HG03565 (cell line): ENCODE data around the gene DGAT2.
A peak's percentile ranks its signal among the peaks of the same experiment; 100 is the strongest.

Experiments
- ATAC-seq: cut with Tn5 transposase; IDR thresholded peaks from one replicate; pipeline ENCODE4 v1.9.1; 2021; ENCODE audit warnings: mild to moderate bottlenecking, moderate library complexity; ENCODE audit not compliant: unreplicated experiment

Gene DGAT2

DNA sequence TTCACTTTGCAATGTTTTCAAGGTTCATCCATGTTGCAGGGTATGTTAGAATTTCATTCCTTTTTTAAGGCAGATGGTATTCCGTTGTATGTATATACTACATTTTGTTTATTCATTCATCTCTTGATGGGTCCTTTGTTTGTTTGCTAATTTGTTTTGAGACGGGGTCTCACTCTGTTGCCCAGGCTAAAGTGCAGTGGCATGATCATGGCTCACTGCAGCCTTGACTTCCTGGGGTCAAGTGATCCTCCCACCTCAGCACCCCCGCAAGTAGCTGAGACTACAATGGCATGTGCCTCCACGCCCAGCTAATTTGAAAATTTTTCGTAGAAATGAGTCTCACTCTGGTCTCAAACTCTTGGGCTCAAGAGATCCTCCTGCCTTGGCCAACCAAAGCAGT lies 52.6 kb downstream of the DGAT2 start:
- ATAC-seq: no peak

DNA sequence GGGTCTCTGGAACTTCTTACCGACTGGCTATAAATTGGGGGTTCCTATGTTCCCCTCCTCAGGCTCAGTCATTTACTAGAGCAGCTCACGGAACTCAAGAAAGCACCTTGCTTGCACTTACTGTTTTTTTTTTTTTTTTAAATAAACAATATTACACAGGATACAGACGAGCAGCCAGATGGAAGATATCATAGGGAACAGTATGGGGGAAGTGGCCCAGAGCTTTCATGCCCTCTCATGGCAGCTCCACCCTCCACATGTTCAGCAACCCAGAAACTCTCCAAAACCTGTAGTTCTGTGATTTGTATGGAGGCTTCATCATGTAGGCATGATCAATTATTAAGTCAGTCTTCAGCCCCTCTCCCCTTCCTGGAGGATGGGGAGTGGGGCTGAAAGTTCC lies 54.0 kb downstream of the DGAT2 start:
- ATAC-seq: no peak

DNA sequence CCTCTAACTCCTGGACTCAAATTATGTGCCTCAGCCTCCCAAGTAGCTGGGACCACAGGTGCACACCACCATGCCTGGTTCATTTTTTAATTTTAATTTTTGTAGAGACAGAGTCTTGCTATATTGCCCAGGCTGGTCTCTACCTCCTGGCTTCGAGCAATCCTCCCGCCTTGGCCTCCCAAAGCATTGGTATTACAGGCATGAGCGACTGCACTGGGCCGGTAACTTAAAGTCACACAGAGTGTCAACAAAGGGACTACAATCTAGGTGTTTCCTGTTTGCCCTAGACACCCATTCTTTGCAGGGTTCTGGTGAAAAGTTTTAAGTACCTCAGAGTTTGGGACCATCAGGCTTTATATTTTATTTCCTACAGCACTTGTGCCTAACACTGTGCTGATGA lies 54.8 kb downstream of the DGAT2 start:
- no peak for ATAC-seq

DNA sequence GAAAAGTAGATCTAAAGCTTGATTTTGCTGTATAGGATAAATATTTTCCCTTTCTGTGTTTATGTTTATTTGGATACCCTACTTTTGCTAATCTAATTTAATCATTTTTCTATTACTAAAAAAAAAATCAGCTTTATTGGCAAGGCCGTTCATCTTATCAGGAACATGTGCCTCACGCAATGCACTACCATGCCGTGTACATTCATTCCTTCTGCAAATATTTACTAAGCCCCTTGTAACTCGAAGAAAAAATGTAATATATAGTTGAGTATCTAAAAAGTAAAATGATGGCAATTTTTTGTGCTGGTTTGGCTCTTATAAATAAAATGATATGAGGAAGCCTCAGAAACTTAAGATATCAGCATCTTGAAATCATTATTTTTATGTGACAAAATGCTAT lies 55.4 kb downstream of the DGAT2 start:
- ATAC-seq: peak; percentile 7

DNA sequence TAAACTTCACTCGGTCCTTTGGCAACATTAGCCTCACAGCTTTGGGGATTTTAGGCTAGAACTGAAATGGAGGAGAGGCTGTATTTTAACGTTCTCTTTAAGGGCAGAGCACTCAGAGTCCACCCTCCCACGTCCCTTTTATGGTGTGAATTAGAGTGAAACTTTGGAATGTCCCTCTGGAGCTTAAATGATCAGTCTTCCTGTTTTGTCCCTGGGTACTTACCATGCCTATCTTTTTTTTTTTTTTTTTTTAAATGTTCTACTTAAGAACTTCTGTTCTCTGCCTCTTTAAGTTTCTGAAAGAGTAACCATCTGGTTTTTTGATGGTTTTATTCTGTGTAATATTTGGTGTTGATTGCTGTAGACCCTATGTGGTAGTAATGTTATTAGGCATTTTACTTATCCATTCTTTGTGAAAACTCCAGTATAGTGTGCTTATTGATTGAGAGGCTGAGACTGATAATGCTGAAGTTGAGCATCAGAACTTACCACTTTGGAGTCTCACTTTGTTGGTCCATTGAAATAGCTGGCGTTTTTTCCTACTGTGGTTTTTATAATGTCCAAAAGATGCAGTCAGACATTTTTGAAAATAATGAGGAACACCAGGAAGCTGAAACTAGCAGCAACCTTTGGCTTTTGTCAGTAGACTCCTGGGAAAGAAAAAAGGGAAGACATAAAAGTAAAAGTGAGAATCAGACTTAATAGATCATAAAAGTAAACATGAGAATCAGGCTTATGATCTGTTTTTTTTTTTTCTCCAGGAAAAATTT lies 58.1 kb downstream of the DGAT2 start:
- ATAC-seq: no peak

DNA sequence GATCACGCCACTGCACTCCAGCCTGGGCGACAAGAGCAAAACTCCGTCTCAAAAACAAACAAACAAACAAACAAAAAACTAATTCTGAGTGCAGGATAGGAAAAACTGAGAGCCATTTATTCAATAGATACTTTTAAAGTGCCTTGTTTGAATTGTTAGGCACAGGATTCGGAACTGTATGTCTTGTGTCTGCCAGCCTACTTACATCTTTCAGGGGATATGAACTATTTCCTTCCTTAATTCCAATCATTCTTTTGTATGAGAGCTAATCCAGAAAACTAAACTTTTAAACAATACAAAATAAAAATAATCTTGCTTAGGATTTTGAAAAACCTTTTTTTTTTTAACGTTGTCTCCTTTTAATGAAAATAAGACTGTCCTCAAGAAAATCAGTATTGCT lies 59.0 kb downstream of the DGAT2 start:
- ATAC-seq: no peak

DNA sequence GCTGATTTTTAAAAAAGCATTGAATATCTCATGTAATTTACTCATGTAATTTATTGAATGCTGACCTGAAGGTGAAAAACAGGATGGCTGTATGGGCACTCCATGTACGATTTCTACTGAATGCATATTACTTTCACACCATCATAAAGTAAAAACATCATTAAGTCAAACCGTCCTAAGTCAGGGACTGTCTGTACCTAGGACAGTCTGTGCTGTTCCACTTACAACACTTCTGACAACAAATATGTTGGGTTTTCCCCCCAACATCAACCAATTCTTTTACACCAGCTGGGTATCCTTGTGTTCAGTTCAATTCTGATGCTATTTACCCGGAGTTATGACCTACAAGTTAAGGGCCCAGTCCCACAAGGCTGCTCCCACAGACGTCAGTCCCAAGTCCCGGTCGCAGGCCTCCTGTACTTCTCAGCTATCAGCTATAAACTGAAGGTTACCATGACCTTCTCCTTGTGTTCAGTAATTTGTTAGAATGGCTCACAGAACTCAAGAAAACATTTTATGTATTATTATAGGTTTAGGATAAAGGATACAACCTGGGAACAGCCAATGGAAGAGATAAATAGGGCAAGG lies 63.4 kb downstream of the DGAT2 start:
- no peak for ATAC-seq

DNA sequence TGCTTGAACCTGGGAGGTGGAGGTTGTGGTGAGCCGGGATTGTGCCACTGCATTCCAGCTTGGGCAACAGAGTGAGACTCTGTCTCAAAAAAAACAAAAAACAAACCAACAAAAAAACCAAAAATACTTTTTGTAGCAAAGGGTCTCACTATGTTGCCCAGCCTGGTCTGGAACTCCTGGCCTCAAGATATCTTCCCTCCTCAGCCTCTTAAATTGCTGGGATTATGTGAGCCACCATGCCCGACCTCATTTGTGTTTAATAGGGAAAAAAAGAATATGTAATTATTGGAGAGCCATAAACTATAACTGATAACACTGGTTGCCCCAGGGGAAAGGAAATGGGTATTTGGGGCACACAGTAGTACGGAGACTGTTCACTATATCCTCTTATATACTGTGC lies 66.2 kb downstream of the DGAT2 start:
- no peak for ATAC-seq

DNA sequence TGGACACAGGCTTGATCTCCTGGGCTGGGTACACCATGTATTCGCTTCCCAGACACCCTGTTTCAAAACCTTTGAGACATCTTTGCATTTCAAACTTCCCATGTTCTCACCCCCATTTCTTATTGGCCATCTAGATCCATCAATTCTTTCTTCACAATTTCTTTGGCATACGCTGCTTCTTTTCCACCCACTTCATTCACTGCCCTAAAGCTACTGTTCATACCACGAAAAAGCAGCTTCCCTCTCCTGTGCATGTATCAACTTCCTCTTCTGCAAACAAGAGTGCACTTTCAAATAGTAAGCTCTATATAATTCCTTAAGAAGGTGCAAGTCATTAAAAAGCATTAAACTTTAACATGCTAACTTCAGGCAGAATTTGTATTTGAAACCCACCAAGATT lies 67.8 kb downstream of the DGAT2 start:
- ATAC-seq: no peak

DNA sequence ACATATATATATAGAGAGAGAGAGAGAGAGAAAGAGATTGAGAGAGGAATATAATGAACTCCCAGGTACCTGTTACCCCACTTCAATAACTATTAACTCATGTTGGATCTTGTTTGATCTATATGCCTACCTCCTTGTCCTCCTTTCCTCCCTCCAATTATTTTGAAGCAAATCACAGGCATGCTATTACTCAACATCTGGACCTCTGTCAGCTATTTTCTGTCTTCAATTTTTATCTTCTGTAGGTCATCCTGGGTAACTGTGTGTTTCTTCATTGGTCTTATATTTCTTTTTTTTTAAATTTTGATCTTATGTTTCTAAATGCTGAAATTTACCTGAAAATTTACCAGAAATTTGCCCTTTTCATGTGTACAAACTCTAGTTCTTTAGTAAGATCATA lies 71.3 kb downstream of the DGAT2 start:
- no peak for ATAC-seq

DNA sequence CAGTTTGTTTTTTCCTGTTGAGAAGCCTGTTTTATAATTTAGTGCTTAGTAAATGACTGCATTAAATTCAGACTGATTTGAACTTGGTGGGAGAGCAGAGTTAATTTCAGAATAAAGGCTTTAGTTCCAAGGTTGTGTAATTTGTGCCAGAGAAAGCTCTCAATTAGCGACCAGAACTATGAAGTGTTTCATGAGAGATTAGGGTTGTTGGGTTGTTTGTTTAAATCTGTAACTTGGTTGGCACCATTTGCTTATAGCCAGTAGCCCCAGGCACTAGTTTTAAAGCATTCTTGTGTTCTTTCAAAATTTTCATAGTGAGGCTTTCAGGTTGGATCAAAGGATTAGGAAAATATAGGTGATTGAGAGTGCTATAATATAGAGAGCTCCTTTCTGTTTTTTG lies 71.9 kb downstream of the DGAT2 start:
- no peak for ATAC-seq

DNA sequence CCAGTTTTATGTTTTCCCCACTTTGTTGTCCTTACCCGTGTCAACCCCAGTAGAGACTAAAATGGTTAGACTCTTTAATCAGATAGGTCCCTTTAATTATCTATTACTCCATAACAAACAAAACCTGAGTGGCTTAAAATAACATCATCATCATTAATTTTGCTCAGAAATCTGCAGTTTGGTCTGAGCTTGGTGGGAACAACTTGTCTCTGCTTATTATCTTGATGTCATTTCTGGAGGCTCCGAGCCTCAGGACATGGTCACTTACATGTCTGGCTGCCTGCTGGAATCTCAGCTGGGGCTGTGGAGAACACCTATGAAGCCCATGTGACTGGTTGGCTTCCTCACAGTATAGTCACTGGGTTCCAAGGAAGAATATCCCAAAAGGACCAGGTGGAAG lies 73.2 kb downstream of the DGAT2 start:
- ATAC-seq: no peak

DNA sequence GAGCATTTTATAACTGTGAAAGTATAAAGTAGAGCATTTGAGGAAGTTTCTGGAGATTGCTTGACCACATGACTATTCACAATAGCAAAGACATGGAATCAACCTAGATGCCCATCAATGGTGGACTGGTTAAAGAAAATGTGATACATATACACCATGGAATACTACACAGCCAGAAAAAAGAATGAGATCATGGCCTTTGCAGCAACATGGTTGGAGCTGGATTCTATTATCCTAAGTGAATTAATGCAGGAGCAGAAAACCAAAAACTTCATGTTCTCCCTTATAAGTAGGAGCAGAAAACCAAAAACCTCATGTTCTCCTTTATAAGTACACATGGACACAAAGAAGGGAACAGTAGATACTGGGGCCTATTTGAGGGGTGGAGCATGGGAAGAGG lies 76.7 kb downstream of the DGAT2 start:
- ATAC-seq: no peak

DNA sequence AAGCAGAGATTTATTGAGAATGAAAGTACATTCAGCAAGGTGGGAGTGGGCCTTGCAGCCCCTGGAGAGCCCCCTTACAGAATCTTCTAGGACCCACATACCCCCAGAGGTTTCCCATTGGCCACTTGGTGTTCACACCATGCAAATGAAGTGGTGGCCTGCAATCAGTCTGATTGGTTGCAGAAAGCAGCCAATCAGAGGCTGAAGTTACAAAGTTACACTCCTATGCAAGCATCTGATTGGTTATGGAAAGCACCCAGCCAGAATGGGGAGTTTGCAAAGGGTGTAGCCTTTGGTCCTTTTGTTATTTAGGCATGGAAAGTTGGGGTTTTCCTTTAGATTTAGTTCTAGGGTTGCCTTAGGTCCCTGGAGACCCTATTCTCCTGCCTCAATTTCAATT lies 81.3 kb downstream of the DGAT2 start:
- no peak for ATAC-seq

DNA sequence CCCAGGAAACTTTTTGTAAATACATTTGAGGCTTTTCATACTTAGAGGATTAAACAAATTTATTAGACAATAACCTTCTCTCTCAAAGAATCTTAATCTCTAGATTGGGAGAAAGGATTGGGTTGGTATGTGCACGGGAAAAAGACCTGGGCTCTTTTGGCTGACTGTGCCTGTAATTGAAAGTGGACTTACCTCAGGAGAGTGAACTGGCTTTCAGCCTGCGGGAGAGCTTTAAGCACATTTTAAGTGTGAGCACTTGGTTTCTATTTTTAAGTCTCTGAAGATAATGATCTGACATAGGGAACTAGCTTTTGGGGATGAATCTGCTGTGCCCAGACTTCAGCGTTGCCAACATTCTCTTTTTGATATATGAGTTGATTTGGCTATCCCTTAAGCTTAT lies 82.2 kb downstream of the DGAT2 start:
- ATAC-seq: no peak
